Right cardiac atrium (tissue), 5 donors: ENCODE data around the gene ADGRV1. TPM values are rescaled to one million over a fixed set of nuclear protein-coding genes. Genes with fewer than 3 reads are reported as not detected.

Experiments used
- ATAC-seq, 2 donors: fragments of 200-7000 bp; cut with Tn5 transposase; one replicate each; pipeline versions ENCODE4 v1.8.0 to v1.9.1; 2020; ENCODE audit warnings: moderate library complexity in 2 of 2, mild to moderate bottlenecking in 1 of 2
- DNase-seq, 3 donors: peaks; one replicate each; pipeline ENCODE4 v3.0.0-alpha.2; 2020
- H3K27ac ChIP-seq: one replicate; pipeline ENCODE4 v1.5.1; 2013; ENCODE audit warnings: mild to moderate bottlenecking, low read length, control low read depth, moderate library complexity
- H3K27me3 ChIP-seq: one replicate; pipeline ENCODE4 v1.6.1; 2013; ENCODE audit not compliant: control insufficient read depth, insufficient read depth
- H3K4me1 ChIP-seq: one replicate; pipeline ENCODE4 v1.6.1; 2013; ENCODE audit warnings: low read length; ENCODE audit not compliant: control insufficient read depth, insufficient read depth
- H3K4me3 ChIP-seq: one replicate; pipeline ENCODE4 v1.5.1; 2013; ENCODE audit warnings: low read length, control low read depth
- H3K9me3 ChIP-seq: one replicate; pipeline ENCODE4 v1.6.1; 2013; ENCODE audit warnings: low read length; ENCODE audit not compliant: control insufficient read depth
- WGBS: extraction: QIAGEN DNeasy Blood & Tissue Kit; methylation state at CpG from one replicate; pipeline ENCODE4 v1.1.7; 2013; 5-methylcytosine and 5-hydroxymethylcytosine counted together
- intact Hi-C, 4 donors: fragments of 100-400 bp; cut with DNase I; formaldehyde crosslinking; loops; one replicate each; pipeline versions ENCODE4 v1.11.0 to v1.14.0; 2022 to 2023
- polyA plus RNA-seq: library from polyadenylated mRNA; stranded (reverse); fragments of 200-250 nt; gene quantifications from one replicate; pipeline ENCODE4 v1.2.3, GENCODE V29; 2013
- total RNA-seq, 4 donors: library from RNA; stranded (reverse); fragmentation: NEBNext Ultra II Directional; extraction: Animal tissue kit (Norgen Biotek cat#: 25700); gene quantifications; one replicate each; pipeline ENCODE4 v1.2.1, GENCODE V29; 2021
- donor health status: healthy with polysubstance abuse.
- donor health status: DM: no; HTN: yes; CAD: no.
- donor health status: DM: no; HTN: no; CAD: no.
- donor health status: DM: no; HTN: yes; CAD: no; lungs with severe emphysema.
- donor health status: DM: yes; HTN: yes; CAD: no.

ADGRV1 gene
- total and polyA plus RNA-seq, 5 donors, result 0.05 to 1.1 (median 0.37) TPM

DNA sequence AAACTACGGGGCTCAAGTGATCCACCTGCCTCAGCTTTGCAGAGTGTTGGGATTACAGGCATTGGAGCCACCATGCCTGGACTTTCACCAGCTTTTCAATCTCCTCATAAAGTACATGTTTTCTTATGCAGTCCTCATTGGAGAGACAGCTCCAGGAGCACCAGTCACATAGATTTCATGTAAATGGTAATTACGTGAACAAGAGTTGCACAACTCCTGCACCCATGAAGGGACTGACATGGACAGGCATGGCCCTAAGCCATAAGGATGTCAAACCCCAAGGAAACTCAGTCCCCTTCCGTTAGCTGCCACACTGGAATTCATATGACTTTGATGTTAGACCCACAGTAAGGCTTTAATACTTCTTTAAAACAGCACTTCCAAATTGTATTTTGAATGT lies 7.6 kb upstream of the ADGRV1 start:
- no peak overlapping the region for H3K27ac ChIP-seq
- no peak overlapping the region for H3K4me3 ChIP-seq
- no peak for DNase-seq
- no peak for ATAC-seq
- intact Hi-C loops, result no loop called here
- no peaks in the 10 kb centered on the region for H3K9me3 ChIP-seq
- H3K27me3 ChIP-seq, result no peaks in the 10 kb centered on the region
- 76% methylated on average over 3 of the region's 3 CpGs for WGBS
- H3K4me1 ChIP-seq, result no peaks in the 10 kb centered on the region

DNA sequence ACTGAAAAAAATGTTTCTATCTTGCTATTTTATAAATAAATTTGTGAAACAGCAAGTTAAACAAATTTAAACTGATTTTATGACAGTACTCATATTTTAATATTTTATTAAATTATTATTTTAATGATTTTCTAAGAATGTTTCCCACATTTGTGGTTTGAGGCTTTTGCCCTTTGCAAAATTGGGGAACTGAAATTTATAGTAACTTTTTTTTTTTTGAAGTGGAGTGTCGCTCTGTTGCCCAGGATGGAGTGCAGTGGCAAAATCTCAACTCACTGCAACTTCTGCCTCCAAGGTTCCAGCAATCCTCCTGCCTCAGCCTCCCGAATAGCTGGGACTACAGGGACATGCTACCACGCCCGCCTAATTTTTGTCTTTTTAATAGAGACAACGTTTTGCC lies 7.2 kb upstream of the ADGRV1 start:
- WGBS, result 84% methylated on average over 5 of the region's 5 CpGs
- Histone ChIP-seq H3K9me3 (no peaks in the 10 kb centered on the region), H3K4me1 (no peaks in the 10 kb centered on the region), H3K27ac (no peak overlapping the region), H3K27me3 (no peaks in the 10 kb centered on the region), H3K4me3 (no peak overlapping the region)
- no peak for DNase-seq
- ATAC-seq, result no peak
- intact Hi-C loops, result no loop called here

DNA sequence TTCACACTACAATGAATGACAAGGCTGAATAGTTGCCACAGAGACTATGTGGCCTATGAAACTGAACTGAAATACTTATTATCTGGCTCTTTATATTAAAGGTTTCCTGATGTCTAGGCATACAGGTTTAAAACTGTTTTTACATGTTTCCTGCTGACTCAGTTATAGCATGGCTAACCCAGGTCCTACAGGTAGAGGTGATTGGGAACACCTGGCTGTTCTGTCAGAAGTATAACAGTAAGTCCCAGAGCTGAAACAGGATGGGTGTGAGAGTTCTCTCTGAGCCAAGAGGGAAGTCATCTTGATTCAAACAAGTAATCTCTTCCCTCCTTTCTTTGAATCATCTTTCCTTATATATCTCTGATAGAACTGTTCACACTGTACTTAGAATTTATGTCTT lies 4.9 kb upstream of the ADGRV1 start:
- H3K4me3 ChIP-seq, result no peak overlapping the region
- no peaks in the 10 kb centered on the region for H3K9me3 ChIP-seq
- ATAC-seq, result no peak
- intact Hi-C loops, result no loop called here
- no peak for DNase-seq
- no peaks in the 10 kb centered on the region for H3K27me3 ChIP-seq
- no peaks in the 10 kb centered on the region for H3K4me1 ChIP-seq
- no peak overlapping the region for H3K27ac ChIP-seq

DNA sequence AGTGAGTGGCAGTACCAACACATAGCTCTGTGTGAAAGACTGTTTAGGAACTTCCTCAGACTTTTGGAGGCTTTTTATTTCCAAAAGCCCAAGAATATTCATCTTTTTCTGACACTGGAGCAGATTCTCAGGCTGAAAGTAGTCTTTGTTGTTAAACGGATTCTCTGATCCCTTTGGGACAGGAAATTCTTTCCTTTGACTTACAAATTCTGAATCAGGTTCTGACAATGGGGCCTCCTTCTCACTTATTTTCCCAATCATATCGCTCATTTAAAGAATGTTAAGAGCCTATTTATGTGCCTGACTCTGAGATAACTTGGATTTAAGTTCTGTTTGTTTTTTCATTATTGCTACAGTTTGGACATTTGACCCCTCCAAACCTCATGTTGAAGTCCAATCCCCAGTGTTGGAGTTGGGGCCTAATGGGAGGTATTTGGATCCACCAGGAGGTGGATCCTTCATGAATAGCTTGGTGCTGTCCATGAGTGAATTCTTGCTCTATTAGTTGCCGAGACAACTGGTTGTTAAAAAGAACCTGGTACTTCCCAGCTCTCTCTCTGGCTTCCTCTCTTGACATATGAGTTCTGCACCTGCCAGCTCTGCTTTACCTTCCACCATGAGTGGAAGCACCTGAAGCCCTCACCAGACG lies 4.1 kb upstream of the ADGRV1 start:
- no peak overlapping the region for H3K4me3 ChIP-seq
- intact Hi-C loops, result no loop called here
- H3K27ac ChIP-seq, result no peak overlapping the region
- H3K27me3 ChIP-seq, result no peaks in the 10 kb centered on the region
- no peak for ATAC-seq
- WGBS, result 70% methylated on average over 4 of the region's 4 CpGs
- no peak for DNase-seq
- H3K9me3 ChIP-seq, result no peaks in the 10 kb centered on the region
- H3K4me1 ChIP-seq, result no peaks in the 10 kb centered on the region

DNA sequence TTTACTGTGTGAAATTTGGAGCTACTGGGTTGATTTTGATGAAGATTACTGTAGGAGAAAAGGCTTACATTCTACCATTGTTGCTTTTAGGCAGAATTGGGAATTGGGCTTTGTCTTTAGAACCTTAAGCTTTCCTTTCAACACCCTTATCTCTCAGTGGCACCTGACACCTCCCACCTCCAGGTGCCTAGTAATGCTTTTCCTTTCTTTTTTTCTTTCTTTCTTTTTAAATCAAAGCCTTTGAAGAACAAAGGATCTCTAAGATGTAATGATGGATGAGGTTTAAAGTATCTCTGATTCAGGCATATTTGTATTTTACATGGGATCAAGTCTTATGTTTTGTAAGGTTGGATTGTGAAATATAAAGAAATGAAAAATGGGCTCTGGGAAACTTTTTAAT lies 2.9 kb upstream of the ADGRV1 start:
- no peak for DNase-seq
- ATAC-seq, result no peak
- Histone ChIP-seq H3K4me1 (no peaks in the 10 kb centered on the region), H3K4me3 (no peak overlapping the region), H3K9me3 (no peaks in the 10 kb centered on the region), H3K27ac (no peak overlapping the region), H3K27me3 (no peaks in the 10 kb centered on the region)
- intact Hi-C loops, result no loop called here

DNA sequence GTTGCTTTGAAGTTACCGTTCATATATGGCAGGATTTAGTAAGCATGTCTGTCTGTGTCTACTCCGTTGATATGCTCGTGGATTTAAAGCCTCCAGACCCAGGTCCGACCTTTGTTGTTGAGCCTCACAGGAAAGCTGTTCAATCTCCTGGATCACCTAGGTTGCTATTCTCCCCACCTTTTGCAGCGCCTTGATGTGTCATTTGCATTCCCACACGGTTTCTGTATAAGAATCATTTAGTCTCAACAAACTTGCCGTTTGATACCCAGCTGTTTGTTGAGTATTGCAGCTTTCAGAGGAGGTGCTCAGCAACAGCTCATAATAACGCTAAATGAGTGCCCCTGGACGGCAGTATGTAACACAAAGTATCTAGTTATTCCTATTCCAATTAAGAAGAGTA lies 1.2 kb upstream of the ADGRV1 start:
- intact Hi-C loops, result no loop called here
- H3K4me3 ChIP-seq, result no peak overlapping the region
- DNase-seq, result no peak
- no peak overlapping the region for H3K27ac ChIP-seq
- 15% methylated on average over 9 of the region's 9 CpGs for WGBS
- H3K9me3 ChIP-seq, result no peaks in the 10 kb centered on the region
- no peaks in the 10 kb centered on the region for H3K4me1 ChIP-seq
- ATAC-seq, result no peak
- H3K27me3 ChIP-seq, result no peaks in the 10 kb centered on the region

DNA sequence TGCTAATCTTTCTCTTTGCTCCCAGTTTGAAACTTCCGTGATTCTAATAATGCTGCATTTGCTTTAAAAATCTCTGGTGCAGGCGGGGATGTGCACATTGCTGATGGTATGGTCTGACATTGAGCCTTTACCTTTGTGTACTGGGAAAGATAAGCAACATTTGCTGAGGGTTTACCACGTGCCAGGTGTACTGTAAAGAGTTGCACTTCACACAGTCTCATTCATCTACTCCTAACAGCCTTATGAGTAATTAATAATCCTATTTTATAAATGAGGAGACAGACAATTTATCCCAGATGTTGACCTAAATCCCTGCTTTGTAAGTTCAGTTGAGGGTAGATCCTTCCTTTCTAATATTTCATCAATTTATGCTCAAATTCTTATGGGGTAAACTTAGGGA lies 726 bp upstream of the ADGRV1 start:
- no peak overlapping the region for H3K4me3 ChIP-seq
- H3K27me3 ChIP-seq, result no peaks in the 10 kb centered on the region
- ATAC-seq (no peak), DNase-seq (no peak)
- no peaks in the 10 kb centered on the region for H3K4me1 ChIP-seq
- intact Hi-C loops, result no loop called here
- no peak overlapping the region for H3K27ac ChIP-seq
- H3K9me3 ChIP-seq, result no peaks in the 10 kb centered on the region
- 12% methylated on average over 3 of the region's 3 CpGs for WGBS

DNA sequence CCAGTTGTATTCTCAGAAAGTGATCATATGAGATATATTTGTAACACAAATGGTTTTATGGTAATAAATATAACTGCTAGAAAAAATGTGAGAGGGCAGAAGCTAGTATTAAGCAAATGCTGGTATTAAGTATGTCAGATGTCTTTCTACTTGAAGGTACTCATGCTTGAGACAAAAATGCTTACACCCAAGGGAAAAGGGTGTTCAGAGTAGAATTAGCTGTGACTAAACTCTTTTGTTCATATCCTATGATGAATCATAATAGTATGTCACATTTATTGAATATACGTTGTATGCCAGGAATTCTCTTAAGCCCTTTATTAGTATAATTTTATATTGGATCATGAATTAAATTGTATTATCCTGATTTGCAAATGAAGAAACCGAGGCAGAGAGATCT lies 2.2 kb downstream of the ADGRV1 start:
- Histone ChIP-seq H3K4me3 (no peak overlapping the region), H3K27me3 (no peaks in the 10 kb centered on the region), H3K9me3 (no peaks in the 10 kb centered on the region), H3K4me1 (no peaks in the 10 kb centered on the region), H3K27ac (no peak overlapping the region)
- DNase-seq, result no peak
- intact Hi-C loops, result no loop called here
- 65% methylated on average over 2 of the region's 2 CpGs for WGBS
- ATAC-seq, result no peak

DNA sequence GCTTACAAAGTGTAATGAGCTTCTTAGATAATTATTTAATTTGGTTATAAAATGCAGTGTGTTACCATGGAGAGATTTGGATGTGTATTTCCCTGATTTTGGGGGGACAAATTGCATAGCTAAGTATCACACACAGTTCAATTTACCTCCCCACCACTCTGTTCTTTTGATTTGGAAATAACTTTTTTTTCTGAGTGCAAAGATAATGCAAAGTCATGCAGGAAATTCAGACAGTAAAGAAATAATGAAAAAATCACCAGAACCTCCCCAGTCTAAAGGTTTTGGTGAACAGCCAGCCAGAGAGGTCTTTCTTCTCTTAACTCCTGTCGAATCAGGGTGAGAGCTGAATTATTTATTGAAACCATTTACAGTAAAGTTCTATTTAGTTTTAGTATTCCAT lies 3.2 kb downstream of the ADGRV1 start:
- Histone ChIP-seq H3K27ac (no peak overlapping the region), H3K27me3 (no peaks in the 10 kb centered on the region), H3K4me3 (no peak overlapping the region), H3K9me3 (no peaks in the 10 kb centered on the region), H3K4me1 (no peaks in the 10 kb centered on the region)
- ATAC-seq (no peak), DNase-seq (no peak)
- WGBS, result 71% methylated on average over 1 of the region's 1 CpG
- intact Hi-C loops, result no loop called here

DNA sequence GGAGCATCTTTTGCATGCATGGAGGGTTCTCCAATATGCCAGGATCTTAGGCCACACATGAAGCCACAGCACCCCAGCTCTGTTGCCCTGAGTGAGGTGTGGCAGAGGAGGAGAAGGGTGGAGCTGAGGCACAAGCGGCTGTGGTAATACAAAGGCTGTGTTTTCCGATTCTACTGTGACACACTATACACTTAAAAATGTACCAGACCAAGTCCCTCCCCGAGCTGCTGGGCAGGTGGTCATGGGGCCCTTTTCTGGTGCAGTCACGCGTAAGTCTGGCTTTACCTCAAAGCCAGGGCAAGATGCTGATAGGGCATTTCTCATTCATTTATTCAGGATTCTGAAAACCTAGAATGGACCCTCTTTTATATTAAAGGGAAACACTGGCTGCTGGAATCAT lies 3.7 kb downstream of the ADGRV1 start:
- Histone ChIP-seq H3K4me1 (no peaks in the 10 kb centered on the region), H3K27ac (no peak overlapping the region), H3K4me3 (no peak overlapping the region), H3K27me3 (no peaks in the 10 kb centered on the region), H3K9me3 (no peaks in the 10 kb centered on the region)
- ATAC-seq (no peak), DNase-seq (no peak)
- 70% methylated on average over 5 of the region's 5 CpGs for WGBS
- intact Hi-C loops, result no loop called here

DNA sequence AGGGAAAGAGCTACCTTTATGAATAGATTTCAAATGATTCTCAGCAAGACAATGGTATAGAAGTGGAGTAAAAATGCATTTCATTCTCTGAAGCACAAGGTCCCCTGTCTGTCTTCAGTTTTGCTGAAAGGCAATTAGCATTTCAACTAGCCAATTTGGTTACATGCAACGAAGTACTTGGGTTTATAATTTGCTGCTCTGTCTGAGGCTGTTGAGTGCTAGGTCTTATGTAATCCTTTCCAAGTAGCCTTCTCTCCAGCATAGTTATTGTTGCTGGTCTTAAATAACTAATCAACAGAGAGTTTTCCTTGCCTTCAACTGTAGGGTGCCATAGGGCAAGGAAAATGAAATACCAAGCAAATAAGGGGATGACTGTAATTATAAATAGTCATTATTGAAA lies 4.5 kb downstream of the ADGRV1 start:
- H3K27me3 ChIP-seq, result no peaks in the 10 kb centered on the region
- H3K27ac ChIP-seq, result no peak overlapping the region
- H3K9me3 ChIP-seq, result no peaks in the 10 kb centered on the region
- no peaks in the 10 kb centered on the region for H3K4me1 ChIP-seq
- WGBS, result 43% methylated on average over 1 of the region's 1 CpG
- no peak overlapping the region for H3K4me3 ChIP-seq
- DNase-seq (no peak), ATAC-seq (no peak)
- intact Hi-C loops, result no loop called here

DNA sequence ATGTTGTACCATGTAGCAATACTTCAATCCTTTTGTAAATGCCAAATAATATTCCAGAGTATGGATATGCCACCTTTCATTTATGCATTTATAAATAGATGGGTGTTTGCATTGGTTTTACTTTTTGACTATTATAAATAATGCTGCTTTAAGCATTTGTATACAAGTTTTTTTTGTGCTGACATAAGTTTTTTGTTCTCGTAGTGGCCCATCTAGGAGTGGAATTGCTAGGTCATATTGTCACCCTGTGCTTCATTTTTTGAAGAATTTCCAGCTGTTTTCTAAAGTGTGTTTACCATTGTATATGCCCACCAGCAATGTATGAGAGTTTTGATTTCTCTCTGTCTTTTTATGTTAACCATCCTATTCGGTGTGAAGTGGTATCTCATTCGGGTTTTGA lies 6.9 kb downstream of the ADGRV1 start:
- DNase-seq (no peak), ATAC-seq (no peak)
- H3K9me3 ChIP-seq, result no peaks in the 10 kb centered on the region
- H3K4me3 ChIP-seq, result no peak overlapping the region
- H3K27ac ChIP-seq, result no peak overlapping the region
- H3K27me3 ChIP-seq, result no peaks in the 10 kb centered on the region
- intact Hi-C loops, result no loop called here
- H3K4me1 ChIP-seq, result no peaks in the 10 kb centered on the region
- WGBS, result 89% methylated on average over 3 of the region's 3 CpGs
